NCI-H345 treated with DMSO at 0.1 percent for 48 hours (cell line): ENCODE results near the gene BSG.

Source experiments
- DNase-seq: peaks from one replicate; lab custom pipeline; 2025; ENCODE audit not compliant: unreplicated experiment; lab: John Stamatoyannopoulos, UW

The BSG gene

DNA sequence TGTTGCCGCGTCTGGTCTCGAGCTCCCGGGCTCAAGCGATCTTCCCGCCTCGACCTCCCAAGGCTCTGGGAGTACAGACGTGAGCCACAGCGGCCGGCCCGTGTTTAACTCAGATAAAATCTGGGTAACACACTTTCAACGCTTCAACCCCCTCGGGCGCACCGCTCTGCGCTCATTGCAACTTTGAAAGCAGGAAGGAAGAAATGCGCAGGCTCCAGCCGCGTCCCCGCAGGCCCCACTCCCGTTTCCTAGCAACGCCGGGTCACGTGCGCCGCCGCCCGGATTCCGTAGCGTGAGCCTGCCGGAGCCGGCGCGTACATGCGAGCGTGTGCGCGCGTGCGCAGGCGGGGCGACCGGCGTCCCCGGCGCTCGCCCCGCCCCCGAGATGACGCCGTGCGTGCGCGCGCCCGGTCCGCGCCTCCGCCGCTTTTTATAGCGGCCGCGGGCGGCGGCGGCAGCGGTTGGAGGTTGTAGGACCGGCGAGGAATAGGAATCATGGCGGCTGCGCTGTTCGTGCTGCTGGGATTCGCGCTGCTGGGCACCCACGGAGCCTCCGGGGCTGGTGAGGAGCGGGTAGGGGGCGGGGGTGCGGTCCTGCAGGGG is at the start of gene BSG:
Gene BSG (plus strand): TSS at position 457 of the 603 bp plus-strand sequence. CDS start 39 bp downstream, at position 496.
- peak; percentile 94 for DNase-seq

DNA sequence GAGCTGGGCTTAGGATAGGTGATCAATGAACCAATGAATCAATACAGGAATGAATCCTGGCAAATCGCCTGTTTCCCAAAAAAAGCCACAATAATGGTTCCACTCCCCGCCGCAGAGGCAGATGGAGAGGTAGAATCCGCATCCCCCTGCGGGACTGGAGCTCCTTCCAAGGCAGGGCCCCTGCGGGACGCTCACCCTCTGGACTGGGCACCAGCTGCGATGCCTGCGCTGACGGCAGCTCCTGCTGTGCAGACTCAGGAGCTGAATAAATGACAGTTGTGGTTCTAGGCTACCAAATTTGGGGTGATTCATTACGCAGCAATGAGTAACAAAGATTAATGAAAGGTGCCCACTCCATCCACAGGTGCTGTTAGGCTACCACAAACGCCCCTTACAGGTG is 49.7 kb upstream of the BSG start:
- no peak for DNase-seq

DNA sequence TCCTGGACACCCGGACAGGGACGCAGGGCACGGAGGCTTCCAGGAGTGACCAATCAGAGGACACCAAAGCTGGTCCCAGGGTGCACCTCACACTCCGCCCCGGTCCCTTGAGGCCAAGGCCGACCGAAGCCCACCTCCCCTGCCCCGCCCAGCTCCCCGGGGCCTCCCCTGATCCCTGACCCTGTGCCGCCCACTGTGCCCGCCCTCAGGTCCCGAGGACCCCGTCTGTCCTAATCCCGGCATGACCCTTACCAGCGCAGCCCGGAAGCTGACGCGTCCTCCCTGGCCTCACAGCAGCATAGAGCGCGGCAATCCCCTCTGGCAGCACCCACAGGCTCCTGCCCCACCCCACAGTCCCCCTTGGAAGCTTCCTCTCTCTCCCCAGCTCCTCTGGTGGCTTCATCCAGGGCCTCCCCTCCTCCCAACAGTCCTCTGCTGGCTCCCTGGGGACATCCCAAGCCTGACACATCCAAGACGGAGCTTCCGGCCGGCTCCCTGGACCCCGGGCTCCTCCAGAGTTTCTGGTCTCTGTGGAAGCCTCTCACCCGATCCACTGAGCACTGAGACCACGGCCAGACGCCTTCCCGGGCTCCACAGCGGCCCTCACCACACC is 48.2 kb upstream of the BSG start:
- DNase-seq, result peak; percentile 43

DNA sequence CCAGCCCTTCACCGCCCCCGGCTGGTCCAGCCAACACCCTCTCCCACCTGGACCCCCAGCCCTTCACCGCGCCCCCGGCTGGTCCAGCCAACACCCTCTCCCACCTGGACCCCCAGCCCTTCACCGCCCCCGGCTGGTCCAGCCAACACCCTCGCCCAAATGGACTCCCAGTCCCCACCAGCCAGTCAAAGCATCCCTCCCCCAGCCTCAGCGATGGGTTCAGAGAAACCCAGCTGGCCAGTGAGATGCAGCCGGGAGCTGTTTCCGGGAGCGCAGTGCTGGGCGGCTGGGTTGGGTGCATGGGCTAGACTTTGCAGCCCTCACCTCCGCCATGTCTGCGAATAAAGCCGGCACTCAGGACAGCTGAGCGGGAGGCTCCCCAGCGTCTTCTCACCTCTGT is 47.4 kb upstream of the BSG start:
- no peak for DNase-seq

DNA sequence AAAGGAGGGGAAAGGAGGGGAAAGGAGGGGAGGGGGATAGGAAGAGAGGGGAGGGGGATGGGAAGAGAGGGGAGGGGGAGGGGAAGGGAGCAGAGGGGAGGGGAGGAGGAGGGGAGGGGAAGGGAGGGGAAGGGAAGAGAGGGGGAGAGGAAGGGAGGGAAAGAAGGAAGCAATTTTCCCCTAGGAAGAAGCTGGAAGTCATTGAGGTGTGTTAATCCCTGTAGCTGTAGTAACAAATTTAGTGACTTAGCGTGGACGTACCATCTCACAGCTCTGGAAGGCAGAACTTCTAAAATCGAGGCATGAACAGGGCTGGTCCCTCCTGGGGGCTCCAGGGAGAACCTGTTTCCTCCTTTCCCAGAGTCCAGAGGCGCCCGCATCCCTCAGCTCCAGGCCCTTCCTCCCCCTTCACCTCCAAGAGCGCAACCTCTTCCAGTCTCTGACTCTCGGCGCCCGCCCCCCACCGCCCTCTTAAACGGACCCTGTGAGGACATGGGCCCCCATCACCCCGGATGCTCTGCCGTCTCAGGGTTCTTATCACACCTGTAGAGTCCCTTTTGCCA is 46.5 kb upstream of the BSG start:
- no peak for DNase-seq

DNA sequence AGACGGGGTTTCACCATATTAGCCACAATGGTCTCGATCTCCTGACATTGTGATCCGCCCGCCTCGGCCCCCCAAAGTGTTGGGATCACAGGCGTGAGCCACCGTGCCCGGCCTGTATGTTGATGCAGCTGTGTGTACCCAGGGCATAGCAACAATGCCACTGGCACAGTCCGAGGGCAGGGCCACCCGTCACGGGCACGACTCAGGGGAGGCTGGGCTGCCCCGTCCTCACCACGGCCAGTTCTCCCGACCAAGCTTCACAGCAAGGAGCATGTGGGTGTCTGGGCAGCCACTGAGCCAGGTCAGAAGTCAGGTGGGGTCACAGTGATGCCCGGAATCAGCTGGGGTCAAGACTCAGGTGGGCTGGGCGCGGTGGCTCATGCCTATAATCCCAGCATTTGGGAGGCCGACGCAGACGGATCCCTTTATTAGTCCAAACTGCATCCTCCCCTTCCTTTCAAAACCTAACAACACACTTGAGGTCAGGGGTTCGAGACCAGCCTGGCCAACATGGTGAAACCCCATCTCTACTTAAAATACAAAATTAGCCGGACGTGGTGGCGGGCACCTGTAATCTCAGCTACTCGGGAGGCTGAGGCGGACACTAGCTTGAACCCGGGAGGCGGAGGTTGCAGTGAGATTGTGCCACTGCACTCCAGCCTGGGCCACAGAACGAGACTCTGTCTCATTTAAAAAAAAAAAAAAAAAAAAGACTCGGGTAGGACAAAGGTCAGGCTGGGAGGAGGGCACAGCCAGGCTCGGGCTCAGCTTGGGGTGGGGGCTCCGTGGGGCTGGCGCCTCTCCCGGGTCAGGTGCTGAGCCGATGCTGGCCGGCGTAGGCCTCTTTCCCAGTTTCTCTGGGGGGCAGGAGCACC is 42.0 kb upstream of the BSG start:
- no peak for DNase-seq

GRCh38 chr19:531009-531752 is 41.2 kb upstream of the BSG start:
- DNase-seq, result peak; percentile 69

- no peak for DNase-seq
Measured at GRCh38 chr19:531753-532560, 40.4 kb upstream of the BSG start, which contains the start of gene CDC34. Gene CDC34, plus strand, starts transcription at chr19:531760. Its CDS starts 172 bp downstream, at chr19:531932.

- DNase-seq, result no peak
Measured at GRCh38 chr19:532561-533363, 39.6 kb upstream of the BSG start.

- no peak for DNase-seq
Measured at GRCh38 chr19:533364-534058, 38.9 kb upstream of the BSG start.

GRCh38 chr19:534088-534487 is 38.3 kb upstream of the BSG start:
- DNase-seq, result no peak

DNA sequence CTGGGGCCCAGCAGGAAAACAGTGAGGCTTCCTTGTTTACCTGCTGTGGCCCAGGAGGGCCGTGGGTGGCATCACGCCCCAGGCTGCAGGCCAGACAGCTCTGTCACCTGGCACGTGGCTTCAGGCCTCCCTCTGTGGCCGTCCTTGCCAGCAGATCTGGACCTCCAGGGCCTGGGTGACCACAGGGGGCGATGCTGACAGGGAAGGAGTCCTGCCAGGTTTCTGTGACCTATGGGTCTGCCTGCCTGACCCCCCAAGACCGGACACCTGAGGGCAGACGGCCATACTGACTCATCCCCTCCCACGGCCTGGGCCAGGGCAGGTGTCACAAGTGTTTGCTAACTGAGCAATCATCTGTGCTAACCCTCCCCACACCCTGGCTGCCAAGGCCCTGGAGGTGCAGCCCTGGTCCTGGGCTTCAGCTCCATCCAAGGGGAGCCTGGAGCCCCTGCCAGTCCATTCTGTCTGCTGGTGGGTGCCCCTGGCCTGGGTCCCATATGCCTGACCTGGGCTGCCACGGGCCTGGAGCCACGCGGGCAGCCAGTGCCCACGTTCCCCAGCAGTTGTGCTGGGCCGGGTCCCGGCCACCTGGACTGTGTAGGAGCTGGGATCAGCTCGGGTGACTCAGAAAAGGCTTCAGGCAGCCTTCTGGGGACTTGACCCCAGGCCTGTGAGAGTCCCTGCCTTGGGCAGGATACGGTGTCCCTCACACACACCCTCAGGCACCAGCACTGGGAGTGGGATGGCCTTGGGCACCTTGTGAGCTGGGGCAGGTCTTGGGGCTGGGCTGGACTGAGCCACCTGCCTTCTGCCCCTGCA is 37.2 kb upstream of the BSG start:
- no peak for DNase-seq

GRCh38 chr19:536031-536880 is 36.1 kb upstream of the BSG start:
- DNase-seq, result no peak

DNA sequence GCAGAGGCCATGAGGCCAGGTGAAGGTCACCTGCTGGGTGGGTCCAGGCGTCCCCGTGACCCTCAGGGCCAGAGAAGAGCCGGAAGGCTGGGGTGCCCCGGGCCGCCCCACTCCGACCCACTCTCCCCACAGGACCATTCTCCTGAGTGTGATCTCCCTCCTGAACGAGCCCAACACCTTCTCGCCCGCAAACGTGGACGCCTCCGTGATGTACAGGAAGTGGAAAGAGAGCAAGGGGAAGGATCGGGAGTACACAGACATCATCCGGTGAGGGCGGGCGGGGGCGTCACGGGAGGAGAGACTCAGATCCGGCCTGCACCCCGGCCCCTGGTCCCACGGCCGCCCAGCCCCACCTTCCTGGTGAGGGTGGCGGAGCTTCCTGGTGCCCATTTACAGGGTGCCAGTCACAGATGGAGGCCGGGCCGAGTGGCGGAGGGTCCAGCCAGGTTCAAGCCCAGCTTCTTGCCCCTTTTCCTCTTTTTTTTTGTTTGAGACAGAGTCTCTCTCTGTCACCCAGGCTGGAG is 35.5 kb upstream of the BSG start:
- DNase-seq, result no peak

DNA sequence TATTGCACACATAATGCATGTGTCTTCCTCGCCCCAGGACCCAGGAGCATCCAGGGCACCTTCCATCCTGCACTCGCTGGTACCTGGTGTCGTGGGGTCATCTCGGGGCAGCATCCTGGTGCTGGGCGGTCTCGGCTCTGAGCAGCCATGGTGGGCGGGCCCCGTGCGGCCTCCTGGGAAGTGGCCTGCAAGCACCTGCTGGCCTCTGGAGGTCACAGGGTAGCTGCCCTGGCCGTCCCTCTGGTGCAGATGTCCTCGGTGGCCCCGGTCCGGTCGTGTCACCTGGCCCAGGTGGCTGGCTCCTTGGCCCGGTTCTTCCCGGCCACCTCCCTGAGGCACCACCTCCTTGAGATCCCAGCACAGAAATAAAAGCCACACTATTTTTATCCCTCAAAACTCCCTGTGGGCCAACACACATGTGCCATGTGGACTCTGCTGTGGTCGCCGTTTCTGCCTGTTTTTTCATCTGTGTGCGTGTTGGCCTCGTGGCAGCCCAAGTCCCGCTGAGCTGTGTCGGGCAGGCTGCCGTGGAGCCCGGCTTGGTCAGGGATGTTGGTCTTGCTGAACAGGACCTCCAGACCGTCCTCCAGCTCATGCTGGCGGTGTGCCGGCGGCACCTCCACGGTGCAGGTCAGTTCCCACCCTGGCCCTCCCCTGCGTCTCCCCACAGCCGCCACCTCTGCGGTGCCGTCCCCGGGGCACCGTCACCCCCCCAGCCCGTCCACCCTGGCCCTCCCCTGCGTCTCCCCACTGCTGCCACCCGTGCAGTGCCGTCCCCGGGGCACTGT is 33.6 kb upstream of the BSG start:
- no peak for DNase-seq

DNA sequence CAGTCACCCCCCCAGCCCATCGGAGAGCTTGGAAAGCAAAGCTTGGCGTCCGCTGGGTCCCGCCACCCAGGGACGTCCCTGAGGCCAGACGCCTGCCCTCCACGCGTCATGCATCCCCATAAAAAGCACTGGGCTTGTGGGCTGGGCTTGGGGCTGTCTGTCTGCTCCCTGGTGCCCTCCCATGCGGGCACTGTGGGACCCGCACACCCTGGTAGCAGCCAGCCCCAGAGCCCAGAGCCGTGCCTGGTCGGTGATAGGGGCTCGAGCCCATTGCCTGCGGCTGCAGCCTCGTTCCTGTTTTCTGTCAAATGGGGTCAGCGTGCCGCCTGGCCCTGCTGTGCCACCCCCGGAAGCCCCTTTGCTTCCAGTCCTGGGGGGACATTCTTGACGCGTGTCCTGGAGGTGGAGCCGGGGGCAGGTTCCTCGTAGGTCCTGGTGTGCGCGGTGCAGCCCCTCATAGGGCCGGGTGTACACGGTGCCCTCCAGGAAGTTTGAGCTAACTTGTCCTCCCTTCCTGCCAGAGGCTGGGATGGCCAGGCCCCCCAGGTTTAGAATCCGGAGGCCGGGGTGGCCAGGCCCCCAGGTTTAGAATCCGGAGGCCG is 32.9 kb upstream of the BSG start:
- no peak for DNase-seq
